Fibroblast of skin of abdomen (primary cell): Measurements from ENCODE around the gene AQP9. TPM values are rescaled to one million over a fixed set of nuclear protein-coding genes. Genes with fewer than 3 reads are reported as not detected.

Experiments used
- DNase-seq: peaks from one replicate; pipeline ENCODE4 v3.0.0-alpha.2; 2013
- polyA plus RNA-seq, 2 experiments: library from polyadenylated mRNA; unstranded; fragments of 120-200 nt; gene quantifications; one replicate each; pipeline ENCODE4 v1.2.1, GENCODE V29; 2013; ENCODE audit not compliant: insufficient read length in 2 of 2

The AQP9 gene, protein sequence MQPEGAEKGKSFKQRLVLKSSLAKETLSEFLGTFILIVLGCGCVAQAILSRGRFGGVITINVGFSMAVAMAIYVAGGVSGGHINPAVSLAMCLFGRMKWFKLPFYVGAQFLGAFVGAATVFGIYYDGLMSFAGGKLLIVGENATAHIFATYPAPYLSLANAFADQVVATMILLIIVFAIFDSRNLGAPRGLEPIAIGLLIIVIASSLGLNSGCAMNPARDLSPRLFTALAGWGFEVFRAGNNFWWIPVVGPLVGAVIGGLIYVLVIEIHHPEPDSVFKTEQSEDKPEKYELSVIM
- polyA plus RNA-seq (2013, experiment 1 of 2; ENCODE audit: insufficient read length) = not detected
- not detected for polyA plus RNA-seq (2013, experiment 2 of 2; ENCODE audit: insufficient read length)

DNA sequence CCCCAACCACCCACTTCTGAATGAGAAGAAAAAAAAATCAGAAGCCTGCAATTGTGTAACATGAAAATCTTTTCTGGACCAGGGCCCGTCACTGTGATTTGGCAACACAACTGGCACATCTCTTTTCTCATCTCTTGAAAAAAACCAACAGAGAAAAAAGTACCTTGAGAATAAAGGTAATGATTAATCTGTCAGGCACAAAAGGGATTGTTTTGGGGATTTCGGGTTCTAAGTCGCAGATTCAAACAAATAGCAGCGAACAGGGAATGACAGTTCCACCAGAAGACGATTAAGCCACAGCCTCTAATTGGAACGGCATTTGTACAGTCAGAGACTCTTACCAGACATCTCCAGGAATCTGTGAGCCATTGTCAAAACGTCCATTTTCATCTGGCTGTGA is at the start of gene AQP9:
AQP9 (plus strand) TSS at position 276 of the 400 bp plus-strand sequence. CDS start 185 bp downstream, outside the sequence.
- DNase-seq = no peak

DNA sequence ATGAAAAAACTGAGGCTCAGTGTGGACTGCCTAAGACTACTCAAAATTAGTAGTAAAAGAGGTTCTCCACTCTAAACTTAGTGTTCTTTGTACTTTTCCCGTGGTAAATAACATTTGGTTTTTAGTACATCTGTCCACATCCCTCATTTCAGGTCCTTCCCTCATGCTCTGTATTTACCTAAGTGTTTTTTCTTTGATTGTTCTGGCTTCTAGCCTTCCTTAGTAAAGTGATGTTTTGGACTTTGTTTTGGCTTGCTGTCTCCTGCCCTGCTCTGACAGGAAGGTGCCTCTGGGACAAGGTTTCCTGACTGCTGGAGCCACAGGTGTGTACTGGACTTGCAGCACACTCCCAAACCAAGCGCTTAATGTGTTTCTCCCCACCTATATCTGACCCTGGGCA is 42.8 kb upstream of the AQP9 start:
- no peak for DNase-seq

DNA sequence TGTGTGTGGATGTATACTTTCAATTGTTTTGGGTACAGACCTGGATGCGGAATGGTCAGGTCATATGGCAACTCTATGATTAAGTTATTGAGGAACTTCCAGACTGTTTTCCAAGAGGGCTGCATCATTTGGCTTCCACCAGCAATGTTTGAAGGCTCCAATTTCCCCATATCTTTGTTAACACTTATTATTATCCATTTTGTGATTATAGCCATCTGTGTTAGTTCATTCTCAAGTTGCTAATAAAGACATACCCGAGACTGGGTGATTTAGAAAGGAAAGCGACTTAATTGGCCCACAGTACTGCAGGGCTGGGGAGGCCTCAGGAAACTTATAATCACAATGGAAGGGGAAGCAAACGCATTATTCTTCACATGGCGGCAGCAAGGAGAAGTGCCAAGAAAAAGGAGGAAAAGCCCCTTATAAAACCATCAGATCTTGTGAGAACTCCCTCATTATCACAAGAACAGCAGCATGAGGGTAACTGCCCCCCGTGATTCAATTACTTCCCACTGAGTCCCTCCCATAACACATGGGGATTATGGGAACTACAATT is 41.6 kb upstream of the AQP9 start:
- DNase-seq = no peak

DNA sequence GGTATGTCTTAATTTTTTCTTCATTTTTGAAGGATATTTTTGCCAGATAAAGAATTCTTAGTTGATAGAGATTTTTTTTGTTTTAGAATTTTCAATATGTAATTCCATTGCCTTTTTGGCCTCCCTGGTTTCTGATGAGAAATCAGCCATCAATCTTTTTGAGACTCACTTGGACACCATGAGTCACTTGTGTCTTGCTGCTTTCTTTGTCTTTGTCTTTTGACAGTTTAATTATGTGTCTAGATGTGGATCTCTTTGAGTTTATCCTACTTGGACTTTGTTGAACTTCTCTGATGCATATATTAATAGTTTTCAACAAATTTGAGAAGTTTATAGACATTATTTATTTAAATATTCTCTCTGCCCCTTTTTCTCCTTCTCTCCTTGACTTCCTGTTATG is 34.7 kb upstream of the AQP9 start:
- DNase-seq = no peak

DNA sequence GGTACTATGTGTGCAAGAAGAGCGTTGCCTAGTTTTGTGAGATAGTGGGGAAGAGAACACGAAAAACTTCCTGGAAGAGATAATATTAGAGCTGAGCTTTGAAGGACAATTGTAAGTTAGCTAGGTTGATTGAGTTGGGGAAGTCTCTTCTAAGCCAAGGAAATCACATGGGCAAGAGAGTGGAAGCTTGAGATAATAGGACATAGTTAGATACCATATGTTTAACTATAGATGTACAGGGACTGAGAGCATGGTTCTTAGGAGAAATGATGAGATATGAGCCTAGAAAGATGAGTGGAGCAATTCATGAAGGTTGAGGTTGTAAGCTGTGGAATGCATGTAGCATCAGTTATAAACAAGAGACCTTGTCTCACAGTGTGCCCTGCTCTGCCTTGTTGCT is 30.1 kb upstream of the AQP9 start:
- DNase-seq = no peak

DNA sequence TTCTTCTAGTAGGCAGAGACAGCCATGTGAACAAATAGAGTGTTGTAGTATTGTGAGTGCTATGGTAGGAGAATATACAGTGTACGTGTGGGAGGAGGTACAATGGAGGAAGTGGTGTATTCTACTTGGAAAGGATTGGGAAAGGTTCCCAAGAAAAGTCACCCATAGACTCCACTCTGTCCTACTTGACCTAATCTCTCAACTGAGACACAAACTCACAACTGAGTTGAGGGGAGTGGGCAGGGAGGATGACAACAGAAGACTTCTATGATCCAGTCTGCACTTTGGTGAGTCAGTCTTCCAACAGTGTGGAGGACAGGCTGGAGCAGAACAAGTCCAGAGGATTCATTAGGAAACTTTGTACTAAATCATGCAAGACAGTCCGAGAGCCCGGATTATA is 28.8 kb upstream of the AQP9 start:
- no peak for DNase-seq

DNA sequence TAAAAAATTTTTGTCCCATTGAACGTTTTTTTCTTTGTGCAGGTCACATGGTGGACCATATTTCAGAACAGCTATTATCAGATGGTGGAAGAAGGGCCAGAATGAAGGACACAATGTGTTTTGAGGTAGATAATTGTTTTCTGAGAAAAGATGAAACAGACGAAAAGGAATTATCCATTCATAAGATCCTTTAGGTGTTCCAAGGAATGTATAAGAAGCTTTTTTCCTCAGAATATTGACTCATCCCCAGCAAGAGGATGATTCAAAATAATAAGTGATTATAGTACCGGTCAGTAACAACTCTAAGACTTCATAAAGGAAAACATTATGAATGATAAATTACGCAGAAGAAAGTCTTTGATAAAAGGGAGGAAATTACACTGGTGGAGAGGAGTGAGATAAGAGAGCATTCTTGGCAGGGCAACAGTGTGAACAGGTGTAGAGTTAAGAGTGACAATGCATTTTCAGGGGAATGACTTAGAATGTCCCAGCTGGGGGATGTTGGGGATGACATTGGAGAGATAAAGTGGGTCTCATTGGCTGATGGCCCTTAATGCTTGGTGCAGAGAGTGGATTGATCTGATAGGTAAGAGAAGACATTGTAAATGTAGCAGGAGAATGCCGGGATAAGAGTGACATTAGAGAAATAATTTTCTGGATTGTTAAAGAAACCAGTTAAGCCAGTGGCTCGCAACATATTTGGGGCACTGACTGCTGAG is 27.0 kb upstream of the AQP9 start:
- no peak for DNase-seq

DNA sequence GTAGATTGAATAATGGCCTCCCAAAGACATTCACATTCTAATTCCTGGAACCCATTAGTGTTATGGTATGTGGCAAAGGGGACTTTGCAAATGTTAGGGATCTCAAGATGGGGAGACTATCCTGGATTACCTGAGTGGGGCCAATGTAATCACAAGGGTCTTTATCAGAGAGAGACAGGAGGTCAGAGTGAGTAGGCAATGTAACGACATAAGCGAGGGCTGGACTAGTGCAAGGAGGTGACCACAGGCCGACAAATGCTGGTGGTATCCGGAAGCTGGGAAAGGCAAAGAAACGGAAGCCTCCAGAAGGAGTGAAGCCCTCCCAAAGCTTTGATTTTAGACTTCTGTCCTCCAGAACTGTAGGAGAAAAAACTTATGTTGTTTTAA is 26.5 kb upstream of the AQP9 start:
- no peak for DNase-seq

DNA sequence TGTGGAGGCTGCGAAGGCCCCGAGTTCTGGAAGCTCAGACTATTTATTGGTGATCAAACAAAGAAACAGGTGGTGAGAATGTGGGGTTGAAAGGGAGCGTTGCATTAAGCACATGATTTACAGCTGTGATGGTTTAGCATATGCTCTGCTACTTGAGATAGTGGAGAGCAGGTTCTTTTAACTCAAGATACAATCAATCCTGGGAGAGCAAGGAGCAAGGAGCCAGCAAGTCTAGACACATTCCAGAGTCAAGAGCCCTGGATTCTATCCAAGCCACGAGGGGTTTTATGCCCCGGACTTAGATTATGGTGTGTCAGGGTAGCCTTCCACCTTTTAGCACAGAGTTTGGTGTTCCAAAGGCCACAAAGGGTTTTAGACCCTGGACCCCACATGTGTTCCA is 24.8 kb upstream of the AQP9 start:
- DNase-seq = peak; percentile 18

DNA sequence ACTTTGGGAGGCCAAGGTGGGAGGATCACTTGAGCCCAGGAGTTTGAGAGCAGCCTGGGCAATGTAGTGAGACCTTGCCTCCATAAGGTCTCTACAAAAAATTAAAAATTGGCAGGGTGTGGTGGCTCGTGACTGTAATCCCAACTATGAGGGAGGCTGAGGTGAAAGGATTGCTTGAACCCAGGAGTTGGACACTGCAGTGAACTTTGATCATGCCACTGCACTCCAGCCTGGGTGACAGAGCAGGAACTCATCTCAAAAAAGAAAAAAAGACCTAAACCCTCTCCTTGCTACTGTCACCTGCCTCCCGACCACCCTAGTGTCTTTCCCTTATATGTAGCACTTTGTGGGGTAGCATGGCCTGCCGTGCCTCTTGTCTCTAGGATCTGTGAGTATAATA is 23.8 kb upstream of the AQP9 start:
- no peak for DNase-seq

DNA sequence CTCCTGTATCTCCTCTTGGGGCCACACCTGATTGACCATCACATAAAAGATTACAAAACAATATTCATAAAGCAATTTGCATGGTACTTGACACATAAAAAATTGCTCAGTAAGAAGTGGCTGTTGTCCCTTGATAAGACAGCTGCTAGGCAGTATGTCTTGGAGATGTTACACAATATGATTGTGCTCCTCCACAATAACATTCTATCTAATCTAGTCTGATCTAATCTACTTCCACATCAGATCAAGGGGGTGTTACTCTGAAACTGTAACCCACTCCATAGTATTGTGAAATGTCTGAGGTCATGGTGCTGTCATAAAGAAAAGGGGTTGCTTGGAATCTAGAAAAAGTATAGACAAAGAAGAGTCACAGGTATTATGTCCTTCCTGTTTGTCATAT is 23.4 kb upstream of the AQP9 start:
- no peak for DNase-seq

DNA sequence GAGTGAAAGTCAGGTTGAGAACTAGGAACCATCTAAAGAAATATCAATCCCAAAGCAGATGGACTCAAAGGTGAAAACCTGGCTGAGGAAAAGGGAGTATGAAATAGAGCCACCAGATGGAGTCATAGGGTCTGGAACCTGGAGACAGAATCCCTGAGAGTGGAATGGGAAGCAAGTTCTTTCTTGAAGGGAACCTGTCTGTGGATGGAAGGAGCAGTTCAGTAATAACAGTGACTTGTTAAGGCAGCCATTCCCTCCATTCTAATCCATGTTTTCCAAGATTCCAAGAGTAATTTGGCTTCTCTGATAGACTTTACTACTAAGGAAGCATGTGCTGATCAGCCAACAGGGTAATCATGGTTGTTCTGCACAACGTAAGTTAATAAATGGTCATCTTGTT is 22.5 kb upstream of the AQP9 start:
- no peak for DNase-seq

DNA sequence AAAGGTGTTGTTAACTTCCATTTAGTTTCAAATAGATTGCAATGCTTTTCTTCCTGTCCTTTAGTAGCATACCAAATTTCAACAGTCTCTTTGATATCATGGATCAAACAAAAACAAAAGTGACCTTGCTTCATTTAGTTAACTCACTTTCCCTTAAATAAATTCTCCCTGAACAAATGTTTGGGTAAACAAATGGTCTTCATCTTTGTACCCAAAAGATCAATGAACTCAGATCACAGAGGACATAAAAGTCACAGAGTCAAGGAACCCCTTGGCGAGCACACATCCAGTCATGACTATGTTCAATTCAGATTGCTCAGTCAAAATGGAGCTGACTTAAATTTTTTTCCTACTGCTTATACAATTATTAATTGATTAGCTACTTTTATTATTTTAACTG is 20.6 kb upstream of the AQP9 start:
- no peak for DNase-seq

DNA sequence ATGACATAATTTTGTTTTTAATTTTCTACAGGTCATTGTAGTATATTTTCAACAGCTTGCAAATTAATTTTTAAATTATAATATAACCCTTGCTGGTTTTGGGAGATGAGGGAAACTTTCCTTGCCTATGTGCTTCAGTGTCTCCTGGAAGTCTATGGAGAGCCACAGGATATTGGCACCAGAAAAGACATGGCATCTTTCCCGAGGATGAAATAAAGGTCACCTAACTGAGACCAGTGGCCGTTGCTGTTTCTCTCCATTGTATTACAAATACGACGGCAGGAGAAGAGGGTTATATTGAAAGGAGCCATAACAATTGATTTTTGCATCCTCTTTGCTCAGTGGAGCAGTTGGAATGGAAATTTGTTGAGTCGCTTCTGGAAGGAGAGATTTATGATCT is 19.9 kb upstream of the AQP9 start:
- DNase-seq = no peak

DNA sequence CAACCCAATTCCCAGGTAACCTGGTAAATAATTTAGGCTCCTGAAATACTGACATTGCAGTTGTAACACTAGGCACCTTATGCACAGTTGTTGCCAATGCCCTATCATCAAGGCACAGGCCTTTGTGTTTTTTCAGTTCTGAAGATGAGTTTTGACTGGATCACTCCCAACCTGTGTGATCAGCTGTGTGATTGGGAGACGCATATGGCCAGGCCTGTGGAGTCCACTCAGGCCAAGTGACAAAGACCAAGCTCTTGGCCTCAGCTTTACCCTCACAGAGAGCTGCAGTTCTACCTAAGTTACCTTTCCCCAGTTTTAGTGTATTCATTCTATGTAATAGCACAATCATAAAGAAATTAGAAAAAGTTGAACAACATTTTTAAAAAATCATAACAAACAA is 19.2 kb upstream of the AQP9 start:
- no peak for DNase-seq

DNA sequence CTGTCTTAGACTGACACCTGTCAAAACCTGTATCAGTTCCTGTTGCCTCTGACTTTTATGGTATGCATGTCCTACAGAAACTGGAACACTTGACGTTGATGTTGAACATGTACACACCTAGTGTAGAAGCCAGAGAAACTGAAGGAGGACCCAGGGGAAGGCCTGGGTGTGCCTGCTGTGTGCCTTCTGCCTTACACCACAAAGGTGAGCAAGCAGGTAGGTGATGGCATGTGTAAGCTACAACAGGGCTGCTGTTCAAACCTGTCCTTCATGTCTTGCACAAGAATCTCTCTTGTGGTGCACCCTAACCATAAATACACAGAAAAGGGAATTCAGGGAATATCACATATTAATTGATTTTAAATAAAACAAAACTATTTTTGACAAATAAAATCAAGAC is 13.6 kb upstream of the AQP9 start:
- no peak for DNase-seq

DNA sequence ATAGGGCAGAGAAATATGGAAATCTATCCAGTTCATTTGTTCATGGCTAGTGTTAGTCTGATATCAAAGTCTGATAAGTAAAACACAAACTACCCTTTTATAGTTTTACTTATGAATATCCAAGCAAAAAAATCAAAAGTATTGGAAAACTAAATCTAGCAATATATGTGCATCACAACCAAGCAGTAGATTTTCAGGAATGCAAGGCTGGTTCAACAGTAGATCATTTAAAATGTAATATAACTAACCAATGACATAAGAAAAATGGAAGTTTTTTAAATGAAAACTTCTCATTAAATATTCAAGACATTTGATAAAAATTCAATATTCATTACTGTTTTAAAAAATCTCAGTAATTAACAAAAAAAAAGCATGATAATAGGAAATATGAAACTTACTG is 12.8 kb upstream of the AQP9 start:
- no peak for DNase-seq

DNA sequence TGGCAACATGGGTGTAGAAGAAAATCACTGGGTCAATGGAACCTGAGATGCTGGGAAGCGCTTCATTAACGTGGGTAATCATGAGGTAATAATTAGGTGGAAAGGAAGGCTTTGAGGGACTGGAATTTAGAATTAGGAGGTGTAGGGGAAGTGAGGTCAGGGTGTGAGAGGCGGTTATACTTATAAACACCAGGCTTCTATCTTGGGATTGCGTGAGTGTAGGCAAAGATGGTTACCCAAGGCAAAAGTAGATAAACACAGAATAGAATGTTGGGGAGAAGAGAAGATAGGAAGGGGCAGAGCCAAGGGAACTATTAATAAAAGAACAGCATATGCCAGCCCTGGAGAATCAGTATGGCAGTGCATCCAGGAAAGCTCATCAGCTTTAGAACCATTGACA is 3.3 kb upstream of the AQP9 start:
- no peak for DNase-seq

DNA sequence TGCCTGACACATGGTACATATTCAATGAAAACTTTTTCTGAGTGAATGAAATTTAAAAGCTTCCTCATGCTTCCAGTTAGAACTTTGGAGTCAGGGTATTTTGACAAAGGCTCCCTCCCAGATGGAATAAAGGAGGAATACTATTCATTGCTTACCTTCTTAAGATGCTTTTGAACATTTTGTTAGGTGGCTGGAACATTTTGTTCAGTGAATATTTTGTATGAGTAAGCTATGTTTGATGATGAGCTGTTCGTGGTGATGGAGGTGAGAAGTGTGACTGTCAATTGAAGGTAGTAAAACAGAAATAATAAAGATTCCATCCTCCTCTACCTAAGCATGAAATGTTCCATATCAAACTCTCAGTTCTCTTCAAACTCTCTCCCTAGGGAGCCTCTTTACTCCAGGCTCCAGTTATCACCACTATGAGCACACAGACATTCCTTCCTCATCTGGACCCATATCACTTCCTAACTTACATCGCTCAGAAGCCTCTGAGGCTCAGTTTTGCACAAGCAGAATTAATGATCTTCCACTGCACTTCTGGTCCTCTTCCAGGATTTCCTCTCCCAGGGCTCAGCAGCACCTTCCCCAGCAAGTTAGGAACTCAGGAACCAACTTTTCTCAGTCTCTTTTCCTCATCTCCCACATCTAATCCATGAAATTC is 2.5 kb upstream of the AQP9 start:
- DNase-seq = no peak

DNA sequence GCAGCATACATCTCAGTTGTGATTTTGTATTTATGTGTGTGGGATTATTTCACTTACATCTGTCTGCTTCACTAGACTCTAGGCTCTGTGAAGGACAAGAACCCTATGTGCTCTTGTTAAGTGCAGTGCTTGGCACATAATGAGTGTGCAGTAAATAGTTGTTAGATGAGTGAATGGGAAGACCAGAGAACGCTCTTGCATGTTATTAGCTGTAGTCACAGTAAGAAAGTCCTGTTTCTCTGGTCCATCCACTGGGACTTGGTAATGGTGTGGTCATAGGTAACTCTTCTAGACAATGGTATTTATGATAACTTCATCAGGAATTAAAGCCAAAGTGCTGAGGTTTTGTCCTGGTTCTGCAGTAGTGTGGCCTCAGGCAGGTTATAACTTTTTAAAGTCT is 1.4 kb upstream of the AQP9 start:
- no peak for DNase-seq

DNA sequence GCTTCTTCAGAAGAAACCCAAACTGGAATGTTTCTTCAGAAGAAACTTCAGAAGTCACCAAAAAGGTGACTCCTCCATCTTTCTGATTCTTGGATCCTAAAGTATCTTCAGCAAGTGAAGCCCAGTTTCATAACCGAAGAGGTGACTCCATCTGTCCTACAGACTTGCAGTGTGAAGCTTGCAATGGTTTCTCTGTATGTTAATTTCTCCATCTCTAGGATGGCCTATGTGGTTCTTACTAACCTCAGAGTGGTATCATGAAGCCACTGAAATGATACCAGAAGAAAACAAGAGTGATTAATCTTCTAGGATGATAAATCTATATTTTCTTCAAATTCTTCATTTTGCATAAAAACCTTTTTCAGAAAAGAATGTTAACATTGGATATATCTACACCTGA is 495 bp upstream of the AQP9 start:
- DNase-seq = no peak

DNA sequence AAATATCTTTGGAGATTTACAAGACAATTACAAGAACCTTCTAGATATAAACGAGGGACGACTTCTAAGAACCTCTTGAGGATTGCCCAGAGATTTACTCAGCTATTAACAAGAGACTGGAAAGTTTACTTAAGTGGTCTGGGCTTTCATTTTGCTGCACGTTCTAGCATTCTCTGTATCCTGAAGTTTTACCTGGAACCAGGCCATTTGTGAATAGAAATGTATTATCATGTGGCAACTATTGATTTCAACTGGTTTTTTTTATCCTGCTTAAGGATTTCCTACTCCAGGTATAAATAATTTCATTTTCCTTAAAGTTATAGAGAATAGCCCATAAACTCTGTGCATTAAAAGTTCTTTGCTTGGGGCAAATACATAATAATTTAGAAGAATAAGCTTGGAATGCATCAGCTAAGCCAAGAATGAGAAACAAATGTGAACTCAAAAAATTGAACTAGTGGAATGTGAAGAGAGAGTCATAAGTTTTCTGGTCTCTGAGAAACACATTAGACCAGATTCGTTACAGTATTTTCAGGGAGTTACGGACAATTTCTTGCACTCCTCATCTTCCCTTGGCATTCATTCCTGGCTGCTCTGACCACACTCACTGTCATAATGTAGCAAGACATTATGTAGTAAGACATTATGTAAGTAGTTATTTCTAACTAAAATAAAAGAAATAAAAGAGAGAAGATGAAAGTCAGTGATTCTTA is 1.3 kb downstream of the AQP9 start:
- DNase-seq = peak; percentile 67

DNA sequence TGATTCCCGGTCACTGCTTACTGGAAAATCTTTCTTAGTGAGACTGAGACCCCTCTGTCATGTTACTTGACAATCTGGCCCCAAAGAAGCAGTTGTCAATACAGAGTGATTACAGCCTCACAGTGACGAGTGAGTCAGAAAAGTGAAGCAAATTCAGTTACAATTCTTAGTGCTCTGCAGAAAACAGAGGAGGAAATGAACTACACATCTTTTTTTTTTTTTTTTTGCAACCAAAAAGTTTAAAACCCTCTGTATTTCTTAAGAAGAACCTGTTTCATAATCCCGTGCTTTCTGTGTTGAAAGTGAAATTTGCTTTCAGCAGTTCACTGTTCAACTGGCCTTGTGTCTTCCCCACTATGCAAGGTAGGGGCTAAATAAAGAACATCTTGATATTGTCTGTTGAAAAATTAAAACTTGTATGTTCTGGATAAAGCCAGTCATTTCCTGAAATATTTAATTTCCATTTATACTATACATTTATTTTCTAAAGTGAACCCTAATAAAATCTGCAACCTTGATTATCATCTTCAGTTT is 1.9 kb downstream of the AQP9 start:
- no peak for DNase-seq
